Urothelium cell line (cell line): ENCODE measurements around the gene HIPK3.
"Not testable (repeated sequence)": the region's sequence is repeated elsewhere in the genome, so short reads cannot be mapped to it uniquely, and the experiment has no call there.

Source experiments
- DNase-seq: peaks from one replicate; pipeline ENCODE4 v3.0.0; 2011; ENCODE audit warnings: low spot score, mixed read lengths
- FAIRE-seq: peaks from 2 replicates; lab custom pipeline; 2011; peaks lifted over from hg19 to GRCh38; lab: Jason Lieb, UNC

The HIPK3 gene

GRCh38 chr11:33296695-33297094 is 39.5 kb downstream of the HIPK3 start:
- DNase-seq (no peak), FAIRE-seq (no peak)

GRCh38 chr11:33303541-33303940 is 46.4 kb downstream of the HIPK3 start:
- DNase-seq (no peak), FAIRE-seq (no peak)

- FAIRE-seq, DNase-seq: not testable (repeated sequence)
Measured at GRCh38 chr11:33306821-33307220, 49.6 kb downstream of the HIPK3 start.

GRCh38 chr11:33307984-33308383 is 50.8 kb downstream of the HIPK3 start:
- DNase-seq (no peak), FAIRE-seq (no peak)

GRCh38 chr11:33309118-33309517 is 51.9 kb downstream of the HIPK3 start:
- DNase-seq: no peak
- FAIRE-seq: no peak

- DNase-seq (no peak), FAIRE-seq (no peak)
Measured at GRCh38 chr11:33310720-33311500, 53.7 kb downstream of the HIPK3 start.

- peak; percentile 5 for FAIRE-seq
Measured at GRCh38 chr11:33311680-33312079, 54.5 kb downstream of the HIPK3 start.

GRCh38 chr11:33315822-33316221 is 58.6 kb downstream of the HIPK3 start:
- DNase-seq (no peak), FAIRE-seq (no peak)

More at GRCh38 chr11:33311680-33312079, 54.5 kb downstream of the HIPK3 start:
- no peak for DNase-seq

GRCh38 chr11:33317662-33318061 is 60.5 kb downstream of the HIPK3 start:
- no peak for DNase-seq
- FAIRE-seq: no peak

- FAIRE-seq (no peak), DNase-seq (no peak)
Measured at GRCh38 chr11:33320016-33320813, 63.0 kb downstream of the HIPK3 start.

GRCh38 chr11:33320814-33321330 is 63.7 kb downstream of the HIPK3 start:
- no peak for DNase-seq
- no peak for FAIRE-seq

GRCh38 chr11:33321422-33321821 is 64.2 kb downstream of the HIPK3 start:
- DNase-seq (no peak), FAIRE-seq (no peak)

- no peak for FAIRE-seq
Measured at GRCh38 chr11:33323421-33323820, 66.2 kb downstream of the HIPK3 start.

GRCh38 chr11:33324302-33324985 is 67.3 kb downstream of the HIPK3 start:
- FAIRE-seq (no peak), DNase-seq (no peak)

More at GRCh38 chr11:33323421-33323820, 66.2 kb downstream of the HIPK3 start:
- DNase-seq: no peak

- DNase-seq (no peak), FAIRE-seq (no peak)
Measured at GRCh38 chr11:33325451-33325850, 68.3 kb downstream of the HIPK3 start.

- no peak for FAIRE-seq
- peak; percentile 31 for DNase-seq
Measured at GRCh38 chr11:33329705-33330329, 72.6 kb downstream of the HIPK3 start.

GRCh38 chr11:33333816-33334215 is 76.6 kb downstream of the HIPK3 start:
- DNase-seq (no peak), FAIRE-seq (no peak)

- FAIRE-seq (no peak), DNase-seq (no peak)
Measured at GRCh38 chr11:33334627-33335026, 77.4 kb downstream of the HIPK3 start.

GRCh38 chr11:33339247-33339646 is 82.1 kb downstream of the HIPK3 start:
- no peak for DNase-seq
- no peak for FAIRE-seq

- DNase-seq (no peak), FAIRE-seq (no peak)
Measured at GRCh38 chr11:33344611-33345010, 87.4 kb downstream of the HIPK3 start.
